NCI-H526 (cell line): ENCODE data around the gene KIF4A.
A peak's percentile ranks its signal among the peaks of the same experiment; 100 is the strongest.

Experiments
- DNase-seq, 2 experiments: peaks; one replicate each; lab custom pipeline; 2025; lab: John Stamatoyannopoulos, UW

The KIF4A gene

GRCh38 chrX:70444326-70444945 is 154.5 kb downstream of the KIF4A start, which contains the start of gene DLG3:
DLG3 (plus strand) TSS chrX:70444835; CDS start chrX:70445202, 367 bp downstream.
- DNase-seq, result peak; percentile 31 to 70

DNA sequence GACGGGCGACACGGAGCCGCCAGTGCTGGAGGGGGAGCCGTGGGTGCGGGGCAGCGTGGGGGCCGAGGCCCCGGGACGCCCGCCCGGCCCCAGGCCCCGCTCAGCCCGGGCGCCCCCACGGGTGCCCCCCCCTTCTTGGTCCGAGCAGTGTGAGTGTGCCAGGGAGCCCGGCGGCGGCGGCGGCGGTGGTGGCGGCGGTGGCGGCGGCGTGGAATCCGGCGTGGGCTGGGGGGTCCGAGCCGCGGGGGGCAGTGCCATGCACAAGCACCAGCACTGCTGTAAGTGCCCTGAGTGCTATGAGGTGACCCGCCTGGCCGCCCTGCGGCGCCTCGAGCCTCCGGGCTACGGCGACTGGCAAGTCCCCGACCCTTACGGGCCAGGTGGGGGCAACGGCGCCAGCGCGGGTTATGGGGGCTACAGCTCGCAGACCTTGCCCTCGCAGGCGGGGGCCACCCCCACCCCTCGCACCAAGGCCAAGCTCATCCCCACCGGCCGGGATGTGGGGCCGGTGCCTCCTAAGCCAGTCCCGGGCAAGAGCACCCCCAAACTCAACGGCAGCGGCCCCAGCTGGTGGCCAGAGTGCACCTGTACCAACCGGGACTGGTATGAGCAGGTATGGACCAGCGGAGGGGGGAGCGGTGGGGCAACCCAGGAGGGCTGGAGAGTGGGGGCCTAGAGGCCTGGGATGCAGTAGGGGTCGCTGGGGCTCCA is 155.2 kb downstream of the KIF4A start:
- DNase-seq, result peak in 1 of 2 experiments; percentile 18

- DNase-seq, result peak in 1 of 2 experiments; percentile 33
Observed at GRCh38 chrX:70445951-70446350, 156.0 kb downstream of the KIF4A start.

- DNase-seq, result no peak
Observed at GRCh38 chrX:70446380-70447350, 156.8 kb downstream of the KIF4A start.

DNA sequence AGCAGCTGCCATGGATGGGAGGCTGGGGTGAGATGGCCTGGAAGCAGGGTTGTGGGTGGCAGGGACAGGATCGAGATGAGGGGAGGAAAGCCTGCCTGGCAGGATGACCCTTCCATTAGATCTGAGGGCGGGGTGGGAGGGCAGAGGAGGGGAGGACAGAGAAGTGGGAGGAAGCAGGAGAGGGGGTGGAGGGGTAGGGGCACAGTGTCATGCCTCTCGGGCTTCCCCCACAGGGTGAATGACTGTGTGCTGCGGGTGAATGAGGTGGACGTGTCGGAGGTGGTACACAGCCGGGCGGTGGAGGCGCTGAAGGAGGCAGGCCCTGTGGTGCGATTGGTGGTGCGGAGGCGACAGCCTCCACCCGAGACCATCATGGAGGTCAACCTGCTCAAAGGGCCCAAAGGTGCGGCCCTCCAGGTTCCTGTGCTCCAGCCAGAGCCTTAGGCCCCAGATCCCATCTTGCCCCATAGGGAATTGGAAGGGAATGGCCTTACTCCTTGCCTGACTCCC is 159.6 kb downstream of the KIF4A start:
- no peak for DNase-seq

GRCh38 chrX:70452143-70452733 is 162.3 kb downstream of the KIF4A start:
- peak; percentile 29 to 70 for DNase-seq

- no peak for DNase-seq
Observed at GRCh38 chrX:70453024-70453618, 163.2 kb downstream of the KIF4A start.

DNA sequence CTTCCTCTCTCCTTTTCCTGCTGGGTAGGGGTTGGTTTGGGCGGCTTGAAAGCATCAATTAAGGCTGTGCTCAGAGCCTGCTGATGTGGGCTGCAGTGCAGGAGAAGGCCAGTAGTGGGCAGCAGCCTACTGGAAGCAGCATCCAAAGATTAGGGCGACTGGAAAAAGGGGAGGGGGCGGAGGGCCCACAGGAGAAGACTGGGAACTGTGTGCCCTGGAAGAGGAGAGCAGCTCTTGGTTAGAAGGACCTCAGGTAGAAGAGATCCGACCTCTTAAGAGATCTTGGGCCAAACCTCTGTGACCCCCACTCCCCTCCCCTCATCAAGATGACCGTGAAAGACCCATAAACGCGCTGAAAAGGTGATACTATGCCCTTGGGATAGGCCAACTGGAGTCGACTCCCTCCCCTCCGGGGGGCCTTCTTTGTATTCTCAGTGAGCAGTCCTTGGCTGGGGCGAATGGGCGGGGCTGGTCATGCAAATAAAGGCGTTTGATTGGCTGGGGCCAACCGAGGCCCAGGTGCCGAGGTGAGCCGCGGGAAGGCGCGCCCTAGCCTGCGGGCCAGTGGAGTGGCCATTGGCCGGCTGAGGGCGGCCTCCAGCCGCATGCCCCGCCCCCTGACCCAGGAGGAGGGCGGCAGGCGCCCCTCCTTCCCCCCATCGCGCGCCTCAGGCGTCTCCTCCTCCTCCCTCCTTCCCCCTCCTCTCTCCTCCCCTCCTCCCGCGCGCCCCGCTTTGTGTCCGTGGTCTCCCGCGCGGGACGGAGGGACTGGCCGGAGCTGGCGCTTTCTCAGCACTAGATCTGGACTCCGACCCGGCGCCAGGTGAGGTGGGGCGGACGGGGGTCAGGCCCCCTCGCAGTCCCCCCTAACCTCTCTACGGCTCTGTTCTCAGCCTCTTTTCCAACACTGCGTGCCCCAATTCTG is 164.8 kb downstream of the KIF4A start:
- DNase-seq, result peak; percentile 94 to 96

DNA sequence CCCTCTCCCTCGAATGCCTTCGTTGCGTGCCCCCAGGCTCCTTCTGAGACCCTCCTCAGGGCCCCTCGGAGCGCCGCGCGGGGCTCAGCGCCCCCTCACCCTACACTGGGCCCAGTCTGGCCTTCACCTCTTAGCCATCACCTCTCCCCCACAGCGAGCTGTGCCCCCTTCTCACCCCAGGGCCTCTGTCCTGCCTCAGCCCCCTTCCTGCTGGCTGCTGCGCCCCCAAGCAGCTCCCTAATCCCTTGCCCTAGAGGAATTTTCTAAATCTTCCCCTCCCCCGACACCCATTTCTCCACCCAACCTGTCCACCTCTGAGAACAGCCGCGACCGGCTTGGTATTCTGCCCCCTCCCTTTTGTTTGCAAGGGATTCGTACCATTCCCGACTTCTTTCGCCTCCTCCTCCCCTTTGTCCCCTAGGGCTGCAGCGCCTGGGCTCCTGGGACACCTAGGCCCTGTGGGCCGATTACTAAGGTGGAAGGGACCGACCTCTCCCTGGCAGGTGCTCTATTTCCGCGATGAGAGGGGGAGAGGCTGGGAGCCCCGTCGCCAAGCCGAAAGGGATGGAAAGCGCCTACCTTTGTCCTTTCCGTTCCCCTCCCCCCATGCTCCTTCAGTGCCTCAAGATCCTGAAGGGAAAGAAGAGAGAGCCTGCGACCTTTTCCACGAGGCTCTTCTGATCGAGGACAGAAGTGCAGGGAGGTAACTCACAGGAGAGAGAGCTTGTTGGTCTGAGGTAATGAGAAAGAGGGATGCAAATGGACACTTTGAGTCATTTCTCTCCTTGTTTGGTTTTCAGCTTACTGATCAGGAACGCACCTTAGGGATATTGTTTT is 165.7 kb downstream of the KIF4A start:
- DNase-seq, result peak; percentile 26 to 59

DNA sequence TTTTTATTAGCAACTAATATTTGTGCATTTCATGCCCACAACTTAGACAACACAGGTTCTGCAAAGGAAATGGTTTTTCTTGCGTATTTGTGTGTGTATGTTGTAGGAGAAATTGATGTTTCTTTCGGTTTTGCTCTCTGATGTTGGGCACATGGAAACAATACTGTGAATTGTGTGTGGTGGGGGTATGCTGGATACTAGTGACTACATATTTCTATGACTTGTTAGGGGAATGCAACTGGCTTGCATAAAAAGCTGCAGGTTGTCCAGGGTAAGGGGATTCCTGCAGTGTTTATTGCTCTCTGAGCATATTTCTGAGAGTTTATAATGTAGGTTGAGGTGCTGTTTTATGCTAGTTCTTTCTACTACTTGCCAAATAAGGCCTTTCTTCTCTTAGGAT is 166.4 kb downstream of the KIF4A start:
- DNase-seq, result no peak

GRCh38 chrX:70461026-70461425 is 171.1 kb downstream of the KIF4A start:
- DNase-seq, result no peak

DNA sequence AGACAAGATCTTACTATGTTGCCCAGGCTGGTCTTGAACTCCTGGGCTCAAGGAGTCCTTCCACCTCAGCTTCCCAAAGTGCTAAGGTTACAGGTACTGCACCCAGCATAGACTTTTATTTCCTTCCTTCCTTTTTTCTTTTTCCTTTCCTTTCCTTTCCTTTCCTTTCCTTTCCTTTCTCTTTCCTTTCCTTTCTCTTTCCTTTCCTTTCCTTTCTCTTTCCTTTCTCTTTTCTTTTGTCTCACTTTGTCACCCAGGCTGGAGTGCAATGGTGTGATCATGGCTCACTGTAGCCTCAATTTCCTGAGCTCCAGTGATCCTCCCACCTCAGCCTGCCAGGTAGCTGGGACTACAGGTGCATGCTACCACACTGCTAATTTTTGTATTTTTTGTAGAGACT is 174.1 kb downstream of the KIF4A start:
- no peak for DNase-seq

- no peak for DNase-seq
Observed at GRCh38 chrX:70466968-70467367, 177.1 kb downstream of the KIF4A start.

DNA sequence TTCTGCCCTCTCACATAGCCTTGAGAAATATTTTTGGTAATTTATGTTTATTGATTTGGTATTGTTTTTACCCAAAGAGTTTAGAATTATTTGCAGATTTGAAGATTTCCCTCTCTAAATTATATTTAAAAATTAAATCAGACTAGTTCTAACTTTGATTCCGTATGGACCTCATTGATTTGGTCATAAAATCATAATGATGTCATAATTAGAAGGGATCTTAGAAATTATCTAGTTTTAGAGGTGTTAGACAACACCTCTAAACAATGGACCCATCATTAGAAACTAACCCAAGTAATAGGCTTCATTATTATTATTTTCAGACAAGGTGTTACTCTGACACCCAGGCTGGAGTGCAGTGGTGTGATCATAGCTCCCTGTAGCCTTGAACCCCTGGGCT is 178.8 kb downstream of the KIF4A start:
- DNase-seq, result no peak
